WTC11 (cell line): Measurements from ENCODE around the gene FAM24B. TPM values are rescaled to one million over a fixed set of nuclear protein-coding genes. Genes with fewer than 3 reads are reported as not detected.

Experiments
- AR ChIP-seq: fragments of 250-450 bp; sonication (Bioruptor Pico); IDR thresholded peaks from 2 replicates; pipeline ENCODE4 v1.9.0; 2021; ENCODE audit warnings: mild to moderate bottlenecking
- ATF6 ChIP-seq: sonication (generic); formaldehyde crosslinking; IDR thresholded peaks from 2 replicates; pipeline ENCODE4 v1.8.1; 2023; ENCODE audit warnings: mild to moderate bottlenecking, missing genetic modification reagents
- CBFB ChIP-seq: sonication (generic); formaldehyde crosslinking; IDR thresholded peaks from 2 replicates; pipeline ENCODE4 v1.8.1; 2022; ENCODE audit warnings: mild to moderate bottlenecking, low read depth, missing genetic modification reagents
- FOXP1 ChIP-seq: sonication (generic); formaldehyde crosslinking; IDR thresholded peaks from 2 replicates; pipeline ENCODE4 v1.8.0; 2022; ENCODE audit warnings: missing genetic modification reagents, mild to moderate bottlenecking, moderate library complexity, borderline replicate concordance
- GRHL2 ChIP-seq: fragments of 250-450 bp; sonication (Bioruptor Pico); IDR thresholded peaks from 2 replicates; pipeline ENCODE4 v1.8.0; 2022; ENCODE audit warnings: mild to moderate bottlenecking, moderate library complexity; ENCODE audit not compliant: insufficient replicate concordance, severe bottlenecking
- HMGA2 ChIP-seq: fragments of 250-450 bp; sonication (Bioruptor Pico); IDR thresholded peaks from 2 replicates; pipeline ENCODE4 v1.4.0; 2021; ENCODE audit warnings: mild to moderate bottlenecking, moderate library complexity
- IRF1 ChIP-seq: sonication (generic); formaldehyde crosslinking; IDR thresholded peaks from 2 replicates; pipeline ENCODE4 v1.8.0; 2023; ENCODE audit warnings: missing genetic modification reagents
- IRF2 ChIP-seq: sonication (generic); formaldehyde crosslinking; IDR thresholded peaks from 2 replicates; pipeline ENCODE4 v1.8.0; 2022; ENCODE audit warnings: low read depth, missing genetic modification reagents, borderline replicate concordance
- NFE2L1 ChIP-seq: sonication (generic); formaldehyde crosslinking; IDR thresholded peaks from 2 replicates; pipeline ENCODE4 v1.8.1; 2023; ENCODE audit warnings: missing genetic modification reagents
- NFYB ChIP-seq: sonication (generic); formaldehyde crosslinking; conservative IDR thresholded peaks from 2 replicates; pipeline ENCODE4 v1.8.0; 2022; ENCODE audit warnings: low read depth, missing genetic modification reagents
- NR1H2 ChIP-seq: sonication (generic); formaldehyde crosslinking; IDR thresholded peaks from 2 replicates; pipeline ENCODE4 v1.9.0; 2021; ENCODE audit warnings: mild to moderate bottlenecking, moderate library complexity, missing genetic modification reagents
- NR2C2 ChIP-seq: sonication (generic); formaldehyde crosslinking; IDR thresholded peaks from 2 replicates; pipeline ENCODE4 v1.8.0; 2022; ENCODE audit warnings: mild to moderate bottlenecking, missing genetic modification reagents
- SOX15 ChIP-seq: fragments of 250-450 bp; sonication (Bioruptor Pico); IDR thresholded peaks from 2 replicates; pipeline ENCODE4 v1.9.0; 2021; ENCODE audit warnings: mild to moderate bottlenecking
- SP1 ChIP-seq: sonication (generic); formaldehyde crosslinking; conservative IDR thresholded peaks from 2 replicates; pipeline ENCODE4 v1.8.1; 2022; ENCODE audit warnings: missing genetic modification reagents
- ZBTB43 ChIP-seq: sonication (generic); formaldehyde crosslinking; IDR thresholded peaks from 2 replicates; pipeline ENCODE4 v1.8.1; 2023; ENCODE audit warnings: mild to moderate bottlenecking, missing genetic modification reagents
- ZNF281 ChIP-seq: sonication (generic); formaldehyde crosslinking; IDR thresholded peaks from 2 replicates; pipeline ENCODE4 v1.8.0; 2023; ENCODE audit warnings: mild to moderate bottlenecking, missing genetic modification reagents
- ZNF423 ChIP-seq: fragments of 250-450 bp; sonication (Bioruptor Pico); IDR thresholded peaks from 2 replicates; pipeline ENCODE4 v2.1.2; 2022; ENCODE audit warnings: mild to moderate bottlenecking, moderate library complexity
- ZNF425 ChIP-seq: fragments of 250-450 bp; sonication (Bioruptor Pico); conservative IDR thresholded peaks from 2 replicates; pipeline ENCODE4 v1.9.0; 2021; ENCODE audit warnings: mild to moderate bottlenecking
- ZNF532 ChIP-seq: fragments of 250-450 bp; sonication (Bioruptor Pico); IDR thresholded peaks from 2 replicates; pipeline ENCODE4 v1.9.0; 2021; ENCODE audit warnings: mild to moderate bottlenecking, borderline replicate concordance
- total RNA-seq: library from RNA; stranded (reverse); gene quantifications from 3 replicates; pipeline ENCODE4 v1.2.3, GENCODE V29; 2021

FAM24B gene
- total RNA-seq, 1 experiment from 2014 or later = 3.7 TPM

- TF ChIP-seq SP1 (CRISPR knock-in tag) = peak; percentile 41; the same call in 1 of the 2 replicates
- TF ChIP-seq ATF6 (CRISPR knock-in tag) = no peak
- TF ChIP-seq NFYB (CRISPR knock-in tag) = 0 out of 2 replicates have a peak, but pooled peaks have one; percentile 29
- no peak for TF ChIP-seq IRF2 (CRISPR knock-in tag)
- TF ChIP-seq NR2C2 (CRISPR knock-in tag) = no peak
- TF ChIP-seq AR (CRISPR knock-in tag) = no peak
- no peak for TF ChIP-seq SOX15 (CRISPR knock-in tag)
- TF ChIP-seq ZBTB43 (CRISPR knock-in tag) = peak; percentile 77
- no peak for TF ChIP-seq ZNF532 (CRISPR knock-in tag)
- no peak for TF ChIP-seq GRHL2 (CRISPR knock-in tag)
- TF ChIP-seq CBFB = no peak
- no peak for TF ChIP-seq NR1H2
- peak; percentile 75; the same call in 1 of the 2 replicates for TF ChIP-seq NFE2L1
- TF ChIP-seq ZNF425 (CRISPR knock-in tag) = no peak
- TF ChIP-seq IRF1 (CRISPR knock-in tag) = peak; percentile 66; the same call in 1 of the 2 replicates
- TF ChIP-seq ZNF423 = no peak
- TF ChIP-seq HMGA2 (CRISPR knock-in tag) = no peak
- TF ChIP-seq FOXP1 = peak; percentile 61; the same call in 1 of the 2 replicates
- no peak; the same call in 1 of the 2 replicates for TF ChIP-seq ZNF281 (CRISPR knock-in tag)
These were observed at the start of gene FAM24B (continued) for GRCh38 chr10:122879339-122880273.
